HEK293 (cell line): Measurements from ENCODE around the gene AKAIN1.

Source experiments
- CTCF ChIA-PET: fragments of 350-600 bp; formaldehyde crosslinking; extraction: SDS; loops from one replicate; lab custom pipeline; 2021; ENCODE audit warnings: antibody characterized with exemption; lab: Yijun Ruan, JAX
- POLR2A ChIA-PET: fragments of 300-600 bp; formaldehyde crosslinking; extraction: SDS; loops from one replicate; lab custom pipeline; 2020; ENCODE audit warnings: antibody characterized with exemption, inconsistent platforms; lab: Yijun Ruan, JAX
- H3K27ac ChIP-seq: fragments of 200-500 bp; sonication (Bioruptor generic); 2 replicates; pipeline ENCODE4 v1.5.1; 2014; ENCODE audit warnings: low read depth, low read length, control low read depth, inconsistent platforms; ENCODE audit errors: extremely low read depth
- H3K36me3 ChIP-seq, 2 experiments: fragments of 200-500 bp in 1 of 2; sonication (Bioruptor generic) in 1 of 2; 1 replicate in 1 of 2; 2 replicates in 1 of 2; pipeline ENCODE4 v1.5.1; 2014 to 2017; ENCODE audit warnings: inconsistent platforms in 2 of 2, low read length in 2 of 2; ENCODE audit not compliant: control insufficient read depth in 2 of 2, insufficient read depth in 1 of 2
- H3K4me1 ChIP-seq: fragments of 200-500 bp; sonication (Bioruptor generic); 2 replicates; pipeline ENCODE4 v1.5.1; 2014; ENCODE audit warnings: mild to moderate bottlenecking, low read length, inconsistent platforms; ENCODE audit not compliant: control insufficient read depth, insufficient read depth
- H3K4me3 ChIP-seq: 2 replicates; pipeline ENCODE4 v1.5.1; 2011; ENCODE audit warnings: low read depth, mild to moderate bottlenecking, control low read depth, low read length, moderate library complexity
- H3K9me3 ChIP-seq: fragments of 200-500 bp; sonication (Bioruptor generic); 2 replicates; pipeline ENCODE4 v1.5.1; 2014; ENCODE audit warnings: low read depth, low read length, inconsistent platforms; ENCODE audit not compliant: control insufficient read depth, insufficient read depth
- BCL6B ChIP-seq: fragments of 450-650 bp; formaldehyde crosslinking; IDR thresholded peaks from 2 replicates; pipeline ENCODE4 v1.5.1; 2017; ENCODE audit warnings: missing biosample characterization, missing genetic modification characterization
- HIC1 ChIP-seq: fragments of 450-650 bp; formaldehyde crosslinking; IDR thresholded peaks from 2 replicates; pipeline ENCODE4 v1.5.1; 2016; ENCODE audit warnings: missing biosample characterization, missing genetic modification characterization
- KLF10 ChIP-seq: fragments of 450-650 bp; IDR thresholded peaks from 2 replicates; pipeline ENCODE4 v1.5.1; 2018; ENCODE audit warnings: missing biosample characterization, mild to moderate bottlenecking, missing genetic modification characterization
- MYNN ChIP-seq: fragments of 450-650 bp; formaldehyde crosslinking; IDR thresholded peaks from 2 replicates; pipeline ENCODE4 v1.5.1; 2016; ENCODE audit warnings: missing biosample characterization, missing genetic modification characterization, borderline replicate concordance
- PRDM10 ChIP-seq: fragments of 450-650 bp; formaldehyde crosslinking; IDR thresholded peaks from 2 replicates; pipeline ENCODE4 v1.5.1; 2016; ENCODE audit warnings: missing biosample characterization, missing genetic modification characterization
- ZNF148 ChIP-seq: fragments of 450-650 bp; formaldehyde crosslinking; IDR thresholded peaks from 2 replicates; pipeline ENCODE4 v1.5.0; 2017; ENCODE audit warnings: missing biosample characterization, missing genetic modification characterization, borderline replicate concordance
- ZNF18 ChIP-seq: fragments of 450-650 bp; formaldehyde crosslinking; IDR thresholded peaks from 2 replicates; pipeline ENCODE4 v1.5.1; 2016; ENCODE audit warnings: missing biosample characterization, missing genetic modification characterization
- ZNF221 ChIP-seq: fragments of 450-650 bp; formaldehyde crosslinking; IDR thresholded peaks from 2 replicates; pipeline ENCODE4 v1.5.1; 2017; ENCODE audit warnings: missing biosample characterization, missing genetic modification characterization, borderline replicate concordance
- ZNF239 ChIP-seq: fragments of 450-650 bp; formaldehyde crosslinking; IDR thresholded peaks from 2 replicates; pipeline ENCODE4 v1.5.1; 2016; ENCODE audit warnings: missing biosample characterization, missing genetic modification characterization
- ZNF266 ChIP-seq: fragments of 450-650 bp; formaldehyde crosslinking; IDR thresholded peaks from 2 replicates; pipeline ENCODE4 v1.5.1; 2016; ENCODE audit warnings: missing biosample characterization, missing genetic modification characterization, low read depth
- ZNF354C ChIP-seq: fragments of 450-650 bp; formaldehyde crosslinking; IDR thresholded peaks from 2 replicates; pipeline ENCODE4 v1.5.1; 2016; ENCODE audit warnings: missing biosample characterization, missing genetic modification characterization, low read depth, borderline replicate concordance
- ZNF362 ChIP-seq: fragments of 450-650 bp; formaldehyde crosslinking; IDR thresholded peaks from 2 replicates; pipeline ENCODE4 v1.5.1; 2016; ENCODE audit warnings: missing biosample characterization, missing genetic modification characterization
- ZNF449 ChIP-seq: fragments of 450-650 bp; formaldehyde crosslinking; IDR thresholded peaks from 2 replicates; pipeline ENCODE4 v1.5.1; 2017; ENCODE audit warnings: missing biosample characterization, mild to moderate bottlenecking, missing genetic modification characterization, moderate library complexity
- ZNF510 ChIP-seq: fragments of 450-650 bp; formaldehyde crosslinking; IDR thresholded peaks from 2 replicates; pipeline ENCODE4 v1.5.1; 2018; ENCODE audit warnings: mild to moderate bottlenecking, missing genetic modification characterization, missing biosample characterization; ENCODE audit not compliant: insufficient replicate concordance
- ZNF521 ChIP-seq: fragments of 450-650 bp; formaldehyde crosslinking; IDR thresholded peaks from 2 replicates; pipeline ENCODE4 v1.5.1; 2017; ENCODE audit warnings: missing biosample characterization, mild to moderate bottlenecking, missing genetic modification characterization
- ZNF529 ChIP-seq: fragments of 450-650 bp; formaldehyde crosslinking; IDR thresholded peaks from 2 replicates; pipeline ENCODE4 v1.5.1; 2017; ENCODE audit warnings: missing genetic modification characterization, missing biosample characterization; ENCODE audit not compliant: insufficient replicate concordance
- ZNF585B ChIP-seq: fragments of 450-650 bp; formaldehyde crosslinking; IDR thresholded peaks from 2 replicates; pipeline ENCODE4 v1.5.1; 2016; ENCODE audit warnings: missing biosample characterization, missing genetic modification characterization
- ZNF600 ChIP-seq: fragments of 450-650 bp; formaldehyde crosslinking; IDR thresholded peaks from 2 replicates; pipeline ENCODE4 v1.5.1; 2016; ENCODE audit warnings: missing biosample characterization, missing genetic modification characterization
- ZNF645 ChIP-seq: fragments of 450-650 bp; formaldehyde crosslinking; IDR thresholded peaks from 2 replicates; pipeline ENCODE4; 2016; ENCODE audit warnings: missing biosample characterization, missing genetic modification characterization

The AKAIN1 gene

GRCh38 chr18:5146093-5146492 is 51.0 kb downstream of the AKAIN1 start (continued):
- TF ChIP-seq ZNF148 (tag by site-specific recombination), result no peak
- no peak for TF ChIP-seq MYNN (tag by site-specific recombination)
- TF ChIP-seq ZNF449 (tag by site-specific recombination), result no peak
- no peak for TF ChIP-seq ZNF362 (tag by site-specific recombination)
- TF ChIP-seq KLF10 (tag by site-specific recombination), result no peak
- no peak for TF ChIP-seq ZNF645 (tag by site-specific recombination)
- TF ChIP-seq ZNF600 (tag by site-specific recombination), result no peak
- TF ChIP-seq ZNF266 (tag by site-specific recombination), result no peak

- no peak overlapping the region for H3K4me3 ChIP-seq
- H3K36me3 ChIP-seq, result no peaks in the 10 kb centered on the region
- H3K9me3 ChIP-seq, result no peaks in the 10 kb centered on the region; the same call in 1 of the 2 replicates
- CTCF ChIA-PET, result no interaction called here
- POLR2A ChIA-PET, result no interaction called here
- H3K27ac ChIP-seq, result no peak overlapping the region
- H3K4me1 ChIP-seq, result no peaks in the 10 kb centered on the region
- TF ChIP-seq PRDM10 (tag by site-specific recombination) (no peak), ZNF585B (tag by site-specific recombination) (no peak), ZNF521 (no peak), ZNF18 (tag by site-specific recombination) (no peak), ZNF239 (tag by site-specific recombination) (no peak), BCL6B (tag by site-specific recombination) (no peak), ZNF354C (tag by site-specific recombination) (no peak), HIC1 (tag by site-specific recombination) (no peak), ZNF529 (no peak), ZNF221 (tag by site-specific recombination) (no peak), ZNF510 (tag by site-specific recombination) (no peak)
Observed at GRCh38 chr18:5145168-5145825, 51.8 kb downstream of the AKAIN1 start.
